GM23338 (cell line): ENCODE measurements around the gene PCSK4.

Experiments
- EZH2phosphoT487 ChIP-seq: fragments of 200-600 bp; sonication (generic); IDR thresholded peaks from one replicate; pipeline ENCODE4 v1.8.1; 2018; ENCODE audit warnings: antibody characterized with exemption; ENCODE audit not compliant: unreplicated experiment
- POLR2AphosphoS5 ChIP-seq: IDR thresholded peaks from 2 replicates; pipeline ENCODE4 v1.6.1; 2016; ENCODE audit warnings: antibody characterized with exemption, low read depth

GRCh38 chr19:1438933-1439354 lies 51.2 kb downstream of the PCSK4 start:
- TF ChIP-seq EZH2phosphoT487 (no peak), POLR2AphosphoS5 (no peak)
